K562 (cell line): Measurements from ENCODE around the gene IGFALS. TPM values are rescaled to one million over a fixed set of nuclear protein-coding genes. Genes with fewer than 3 reads are reported as not detected.
A peak's percentile ranks its signal among the peaks of the same experiment; 100 is the strongest.

Source experiments
- ARID1B ChIP-seq: fragments of 450-650 bp; IDR thresholded peaks from 2 replicates; pipeline ENCODE4 v1.6.1; 2016; ENCODE audit warnings: antibody characterized with exemption, mild to moderate bottlenecking, inconsistent platforms
- BRF1 ChIP-seq: IDR thresholded peaks from 3 replicates; pipeline ENCODE4 v1.6.1; 2011; ENCODE audit warnings: borderline replicate concordance, mild to moderate bottlenecking; ENCODE audit not compliant: insufficient read length; ENCODE audit errors: extremely low read depth
- C11orf30 ChIP-seq: fragments of 450-650 bp; IDR thresholded peaks from 2 replicates; pipeline ENCODE4 v1.6.1; 2016; ENCODE audit warnings: low read depth, mild to moderate bottlenecking
- DMBX1 ChIP-seq: fragments of 250-450 bp; sonication (Bioruptor Pico); IDR thresholded peaks from 2 replicates; pipeline ENCODE4 v1.8.0; 2022; ENCODE audit warnings: inconsistent platforms, mild to moderate bottlenecking, moderate library complexity, borderline replicate concordance
- ETV5 ChIP-seq: sonication (generic); formaldehyde crosslinking; IDR thresholded peaks from 2 replicates; pipeline ENCODE4 v1.4.0; 2020; ENCODE audit warnings: low read depth, mild to moderate bottlenecking, missing genetic modification reagents
- GTF3C2 ChIP-seq: IDR thresholded peaks from 3 replicates; pipeline ENCODE4 v1.6.1; 2011; ENCODE audit warnings: borderline replicate concordance, mild to moderate bottlenecking, moderate library complexity; ENCODE audit not compliant: insufficient read length; ENCODE audit errors: extremely low read depth
- HDAC6 ChIP-seq: IDR thresholded peaks from 2 replicates; pipeline ENCODE4 v1.6.1; 2012; ENCODE audit warnings: low read depth, mild to moderate bottlenecking, control low read depth, inconsistent platforms, low read length, moderate library complexity
- NR3C1 ChIP-seq: sonication (generic); formaldehyde crosslinking; IDR thresholded peaks from 2 replicates; pipeline ENCODE4 v1.8.1; 2022; ENCODE audit warnings: missing genetic modification reagents
- OTX1 ChIP-seq: fragments of 450-650 bp; formaldehyde crosslinking; IDR thresholded peaks from 2 replicates; pipeline ENCODE4 v1.4.0; 2022; ENCODE audit warnings: mild to moderate bottlenecking
- POLR3A ChIP-seq: IDR thresholded peaks from 2 replicates; pipeline ENCODE4 v1.6.1; 2011; ENCODE audit warnings: borderline replicate concordance, mild to moderate bottlenecking, moderate library complexity; ENCODE audit not compliant: insufficient read length, insufficient read depth; ENCODE audit errors: extremely low read depth
- RCOR1 ChIP-seq, 2 experiments: IDR thresholded peaks; 2 replicates each; pipeline ENCODE4 v1.6.1; 2012; ENCODE audit warnings: low read depth in 2 of 2, low read length in 2 of 2, borderline replicate concordance in 1 of 2, improper control_type of control experiment in 1 of 2
- SETDB1 ChIP-seq: IDR thresholded peaks from one replicate; pipeline ENCODE4 v1.6.1; 2012; ENCODE audit warnings: low read length, control low read depth, inconsistent platforms
- SMARCB1 ChIP-seq: IDR thresholded peaks from 2 replicates; pipeline ENCODE4 v1.6.1; 2011; ENCODE audit warnings: improper control_type of control experiment, low read depth; ENCODE audit not compliant: insufficient read length
- TAF15 ChIP-seq: fragments of 200-400 bp; formaldehyde crosslinking; IDR thresholded peaks from 2 replicates; pipeline ENCODE4 v1.6.1; 2017; ENCODE audit warnings: mild to moderate bottlenecking, low read depth, low read length, moderate library complexity
- ZNF175 ChIP-seq: fragments of 200-800 bp; sonication (Bioruptor generic); IDR thresholded peaks from 2 replicates; pipeline ENCODE4 v1.6.1; 2016; ENCODE audit warnings: low read depth, mild to moderate bottlenecking, missing genetic modification characterization, missing compliant biosample characterization
- ZNF24 ChIP-seq: fragments of 450-650 bp; IDR thresholded peaks from 2 replicates; pipeline ENCODE4 v1.6.1; 2016
- ZNF384 ChIP-seq: IDR thresholded peaks from 2 replicates; pipeline ENCODE4 v1.6.1; 2012; ENCODE audit warnings: low read depth, low read length, improper control_type of control experiment
- ZNF551 ChIP-seq: fragments of 250-450 bp; sonication (Bioruptor Pico); IDR thresholded peaks from 2 replicates; pipeline ENCODE4 v1.5.0; 2021; ENCODE audit warnings: mild to moderate bottlenecking, moderate library complexity
- ZNF668 ChIP-seq: fragments of 250-450 bp; sonication (Bioruptor Pico); IDR thresholded peaks from 2 replicates; pipeline ENCODE4 v1.8.0; 2022; ENCODE audit warnings: mild to moderate bottlenecking, inconsistent platforms
- polyA plus RNA-seq, 8 experiments: library from polyadenylated mRNA; depleted of rRNA in 4 of 8; stranded (reverse) in 5 of 8; unstranded in 3 of 8; fragments of >200 nt; fragmentation: Nextera tagmentation in 2 of 8; fragmentation: Illumina TruSeq in 1 of 8; extraction: Ambion mirVana in 2 of 8; extraction: Trizol in 1 of 8; gene quantifications; 2 replicates each; pipeline versions ENCODE4 v1.2.1 to v1.2.3, GENCODE V29; 2011 to 2014; ENCODE audit warnings: inconsistent platforms in 1 of 8, missing spikeins in 1 of 8
- total RNA-seq, 7 experiments: library from RNA; depleted of rRNA in 6 of 7; stranded (reverse); fragments of >200 nt in 6 of 7; fragmentation: Illumina TruSeq in 2 of 7; extraction: Trizol in 2 of 7; gene quantifications; 2 replicates each; pipeline versions ENCODE4 v1.2.1 to v1.2.3, GENCODE V29; 2011 to 2021; ENCODE audit warnings: low replicate concordance in 1 of 7
- TF ChIP-seq, protein P1 (sequence below): fragments of 250-450 bp; sonication (Bioruptor Pico); IDR thresholded peaks from 2 replicates; pipeline ENCODE4 v1.9.0; 2021; ENCODE audit warnings: mild to moderate bottlenecking
- TF ChIP-seq, protein P2 (sequence below): fragments of 450-650 bp; formaldehyde crosslinking; IDR thresholded peaks from 2 replicates; pipeline ENCODE4 v1.4.0; 2022; ENCODE audit warnings: missing genetic modification characterization

Gene IGFALS
- total and polyA plus RNA-seq, 9 of the 15 experiments (the other 6 are each of a cell fraction or from before 2014, with no cell fraction given) = not detected

DNA sequence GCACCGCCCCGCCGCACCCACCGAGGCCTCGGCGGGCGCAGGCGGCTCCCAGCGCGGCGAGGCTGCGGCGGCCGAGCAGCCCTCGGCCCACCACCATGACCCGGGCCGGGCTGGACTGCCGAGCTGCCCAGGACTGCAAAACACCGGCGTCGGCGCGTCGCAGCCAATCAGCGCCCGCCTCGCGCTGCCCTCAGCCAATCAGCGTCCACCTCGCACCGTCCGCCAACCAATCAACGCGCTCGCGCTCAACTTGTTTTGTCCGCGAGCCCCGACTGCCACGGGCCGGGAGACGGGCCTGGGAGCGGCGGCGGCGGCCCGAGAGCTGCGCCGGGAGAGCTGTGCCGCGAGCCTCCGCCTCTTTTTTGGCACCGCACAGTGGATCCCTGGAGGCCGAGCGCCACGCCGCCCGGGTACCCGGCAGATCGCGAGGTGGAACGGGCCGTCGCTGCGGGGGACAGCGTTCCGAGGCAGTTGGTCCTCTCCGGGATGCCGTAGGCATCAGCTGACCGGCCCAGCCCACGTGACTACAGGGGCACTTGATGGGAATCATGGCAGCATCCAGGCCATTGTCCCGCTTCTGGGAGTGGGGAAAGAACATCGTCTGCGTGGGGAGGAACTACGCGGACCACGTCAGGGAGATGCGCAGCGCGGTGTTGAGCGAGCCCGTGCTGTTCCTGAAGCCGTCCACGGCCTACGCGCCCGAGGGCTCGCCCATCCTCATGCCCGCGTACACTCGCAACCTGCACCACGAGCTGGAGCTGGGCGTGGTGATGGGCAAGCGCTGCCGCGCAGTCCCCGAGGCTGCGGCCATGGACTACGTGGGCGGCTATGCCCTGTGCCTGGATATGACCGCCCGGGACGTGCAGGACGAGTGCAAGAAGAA is 33.4 kb upstream of the IGFALS start, which contains the start of the genes FAHD1 and HAGH (continued):
- TF ChIP-seq GTF3C2 (no peak), SETDB1 (no peak), ZNF668 (CRISPR knock-in tag) (no peak), TAF15 (no peak), OTX1 (no peak), POLR3A (no peak), ARID1B (no peak), BRF1 (no peak), ZNF175 (CRISPR knock-in tag) (no peak), DMBX1 (CRISPR knock-in tag) (peak; percentile 45; the same call in 1 of the 2 replicates), ZNF24 (no peak), C11orf30 (peak; percentile 100), HDAC6 (no peak), SMARCB1 (no peak), ZNF384 (0 out of 2 replicates have a peak, but pooled peaks have one; percentile 3), ETV5 (CRISPR knock-in tag) (peak; percentile 41; the same call in 1 of the 2 replicates), ZNF551 (no peak), RCOR1 (IDR thresholded peaks at IDR 0.05; ENCODE audit: borderline replicate concordance in 1 of 2, low read depth in 2 of 2, low read length in 2 of 2) (peak in 1 of 2 experiments; percentile 82; a peak in 3 of 4 replicates), NR3C1 (CRISPR knock-in tag) (peak; percentile 68; the same call in 1 of the 2 replicates)
- TF ChIP-seq, protein P1, sequence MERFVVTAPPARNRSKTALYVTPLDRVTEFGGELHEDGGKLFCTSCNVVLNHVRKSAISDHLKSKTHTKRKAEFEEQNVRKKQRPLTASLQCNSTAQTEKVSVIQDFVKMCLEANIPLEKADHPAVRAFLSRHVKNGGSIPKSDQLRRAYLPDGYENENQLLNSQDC = no peak
- TF ChIP-seq, protein P2, sequence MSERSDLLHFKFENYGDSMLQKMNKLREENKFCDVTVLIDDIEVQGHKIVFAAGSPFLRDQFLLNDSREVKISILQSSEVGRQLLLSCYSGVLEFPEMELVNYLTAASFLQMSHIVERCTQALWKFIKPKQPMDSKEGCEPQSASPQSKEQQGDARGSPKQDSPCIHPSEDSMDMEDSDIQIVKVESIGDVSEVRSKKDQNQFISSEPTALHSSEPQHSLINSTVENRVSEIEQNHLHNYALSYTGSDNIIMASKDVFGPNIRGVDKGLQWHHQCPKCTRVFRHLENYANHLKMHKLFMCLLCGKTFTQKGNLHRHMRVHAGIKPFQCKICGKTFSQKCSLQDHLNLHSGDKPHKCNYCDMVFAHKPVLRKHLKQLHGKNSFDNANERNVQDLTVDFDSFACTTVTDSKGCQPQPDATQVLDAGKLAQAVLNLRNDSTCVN = no peak
